Testis (tissue), 3 donors: Measurements from ENCODE around the gene PDZD8. TPM values are rescaled to one million over a fixed set of nuclear protein-coding genes. Genes with fewer than 3 reads are reported as not detected.

Experiments
- DNase-seq: peaks from one replicate; pipeline ENCODE4 v3.0.0-alpha.2; 2019
- H3K27ac ChIP-seq, 2 donors: fragments of 200-600 bp; sonication (generic); one replicate each; pipeline ENCODE4 v1.5.1; 2019
- H3K27me3 ChIP-seq: fragments of 200-600 bp; sonication (generic); one replicate; pipeline ENCODE4 v1.5.1; 2019
- H3K36me3 ChIP-seq: fragments of 200-600 bp; sonication (generic); one replicate; pipeline ENCODE4 v1.5.1; 2017; ENCODE audit warnings: low read depth; ENCODE audit errors: missing control alignments
- H3K4me1 ChIP-seq: fragments of 200-600 bp; sonication (generic); one replicate; pipeline ENCODE4 v1.5.1; 2019
- H3K4me3 ChIP-seq, 2 donors: fragments of 200-600 bp; sonication (generic); one replicate each; pipeline ENCODE4 v1.5.1; 2017 to 2019
- H3K9me3 ChIP-seq: fragments of 200-600 bp; sonication (generic); one replicate; pipeline ENCODE4 v1.5.1; 2017
- CTCF ChIP-seq, 3 experiments: fragments of 450-650 bp in 2 of 3; fragments of 200-600 bp in 1 of 3; sonication (generic) in 1 of 3; IDR thresholded peaks; one replicate each; pipeline ENCODE4 v1.5.1; 2016 to 2019; ENCODE audit warnings: antibody characterized with exemption in 3 of 3, mild to moderate bottlenecking in 2 of 3, moderate library complexity in 1 of 3
- POLR2A ChIP-seq: fragments of 450-650 bp; IDR thresholded peaks from one replicate; pipeline ENCODE4 v1.6.1; 2017; ENCODE audit warnings: antibody characterized with exemption, mild to moderate bottlenecking, moderate library complexity
- WGBS, 2 donors: methylation state at CpG; one replicate each; pipeline ENCODE4 v1.1.5; 2018; 5-methylcytosine and 5-hydroxymethylcytosine counted together
- intact Hi-C: fragments of 100-400 bp; cut with DNase I; formaldehyde crosslinking; loops from one replicate; pipeline ENCODE4 v1.15.1; 2023; ENCODE audit warnings: low total_unique reads
- polyA plus RNA-seq: library from polyadenylated mRNA; stranded (reverse); fragments of 350-450 nt; fragmentation: Illumina TruSeq; extraction: RNeasy Lipid Tissue Mini Kit (QIAGEN cat#74804); gene quantifications from one replicate; pipeline ENCODE4 v1.2.3, GENCODE V29; 2014; ENCODE audit warnings: low read depth, low replicate concordance; ENCODE audit not compliant: insufficient read depth
- total RNA-seq, 2 donors: library from RNA; depleted of rRNA; stranded (reverse); fragments of >200 nt; gene quantifications; one replicate each; pipeline ENCODE4 v1.2.3, GENCODE V29; 2016

Gene PDZD8
- total and polyA plus RNA-seq, 3 donors from 2014 or later, result 49.6 to 120 (median 107) TPM

GRCh38 chr10:117360994-117361667, 14.1 kb downstream of the PDZD8 start:
- WGBS, 2 donors, result 37% methylated on average over 3 of the region's 3 CpGs
- Histone ChIP-seq H3K4me3 (no peak overlapping the region), H3K9me3 (no peaks in the 10 kb centered on the region), H3K36me3 (no peaks in the 10 kb centered on the region), H3K27ac (no peak overlapping the region), H3K27me3 (no peaks in the 10 kb centered on the region), H3K4me1 (no peaks in the 10 kb centered on the region)
- no peak for DNase-seq
- intact Hi-C loops, result no loop called here
- no peak for TF ChIP-seq POLR2A
- TF ChIP-seq CTCF (IDR thresholded peaks at IDR 0.05), result no peak

GRCh38 chr10:117360016-117360415, 15.2 kb downstream of the PDZD8 start:
- Histone ChIP-seq H3K27me3 (no peaks in the 10 kb centered on the region), H3K9me3 (no peaks in the 10 kb centered on the region), H3K4me1 (peaks cover 4% of the 10 kb centered on the region), H3K36me3 (no peaks in the 10 kb centered on the region), H3K4me3 (no peak overlapping the region), H3K27ac (no peak overlapping the region)
- DNase-seq, result no peak
- WGBS, 2 donors, result 79 to 81% methylated on average over 1 of the region's 1 CpG
- TF ChIP-seq CTCF (IDR thresholded peaks at IDR 0.05) (no peak), POLR2A (no peak)
- intact Hi-C loops, result no loop called here

- H3K27ac ChIP-seq, result no peak overlapping the region
- H3K4me1 ChIP-seq, result peaks cover 4% of the 10 kb centered on the region
- 60 to 69% methylated on average over 3 of the region's 3 CpGs for WGBS, 2 donors
- H3K36me3 ChIP-seq, result no peaks in the 10 kb centered on the region
- no peaks in the 10 kb centered on the region for H3K9me3 ChIP-seq
- no peaks in the 10 kb centered on the region for H3K27me3 ChIP-seq
- no peak for DNase-seq
- TF ChIP-seq CTCF (IDR thresholded peaks at IDR 0.05), result no peak
- TF ChIP-seq POLR2A, result no peak
- no peak overlapping the region for H3K4me3 ChIP-seq
- intact Hi-C loops, result no loop called here
These were observed 20.2 kb downstream of the PDZD8 start for GRCh38 chr10:117355072-117355471.

GRCh38 chr10:117353684-117354083, 21.6 kb downstream of the PDZD8 start:
- Histone ChIP-seq H3K27ac (no peak overlapping the region), H3K36me3 (no peaks in the 10 kb centered on the region), H3K27me3 (no peaks in the 10 kb centered on the region), H3K4me3 (no peak overlapping the region), H3K9me3 (no peaks in the 10 kb centered on the region), H3K4me1 (peaks cover 4% of the 10 kb centered on the region)
- 86 to 88% methylated on average over 2 of the region's 2 CpGs for WGBS, 2 donors
- DNase-seq, result no peak
- intact Hi-C loops, result no loop called here
- TF ChIP-seq POLR2A (no peak), CTCF (IDR thresholded peaks at IDR 0.05) (no peak)

- Histone ChIP-seq H3K27ac (no peak overlapping the region), H3K9me3 (no peaks in the 10 kb centered on the region), H3K27me3 (no peaks in the 10 kb centered on the region), H3K36me3 (no peaks in the 10 kb centered on the region), H3K4me3 (no peak overlapping the region), H3K4me1 (peaks cover 4% of the 10 kb centered on the region)
- 74 to 89% methylated on average over 2 of the region's 2 CpGs for WGBS, 2 donors
- intact Hi-C loops, result no loop called here
- no peak for TF ChIP-seq CTCF (IDR thresholded peaks at IDR 0.05)
- no peak for TF ChIP-seq POLR2A
- no peak for DNase-seq
These were observed 22.5 kb downstream of the PDZD8 start for GRCh38 chr10:117352724-117353123.
